OCI-LY3 (cell line): ENCODE data around the gene KCNC4.

Experiments used
- CTCF ChIP-seq: fragments of 200-600, 300-600 bp; sonication (generic); IDR thresholded peaks from 2 replicates; pipeline ENCODE4 v1.5.1; 2014; ENCODE audit warnings: antibody characterized with exemption, low read length, low read depth
- EZH2phosphoT487 ChIP-seq: fragments of 200-600 bp; shearing (Covaris generic); IDR thresholded peaks from 2 replicates; pipeline ENCODE4 v1.6.1; 2018; ENCODE audit warnings: antibody characterized with exemption, mixed run types, low read depth

DNA sequence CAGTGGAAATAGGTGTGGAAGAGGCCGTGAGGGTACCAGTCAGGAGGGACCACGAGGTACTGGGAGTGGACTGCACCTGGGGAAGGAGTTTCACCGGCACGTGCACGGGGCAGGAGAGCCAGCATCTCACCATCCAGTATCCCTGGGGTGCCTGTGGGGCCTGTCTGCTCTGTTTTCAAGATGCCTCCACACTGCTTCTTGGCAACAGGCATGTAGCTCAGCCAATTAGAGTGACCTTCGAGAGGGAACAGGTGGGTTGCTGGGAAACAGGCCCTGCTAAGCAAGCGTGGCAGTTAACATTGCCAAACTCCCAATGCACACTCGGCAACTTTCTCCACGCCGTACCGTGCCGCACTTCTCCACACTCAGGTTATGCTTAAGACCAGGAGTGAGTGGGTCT is 17.7 kb downstream of the KCNC4 start:
- TF ChIP-seq EZH2phosphoT487 (no peak), CTCF (no peak)
